SK-N-SH treated with all-trans-retinoic acid at 6 μM for 48 hours (cell line): Measurements from ENCODE around the gene TPK1.

Experiments
- ARNTL ChIP-seq: fragments of 450-650 bp; formaldehyde crosslinking; IDR thresholded peaks from 2 replicates; pipeline ENCODE4 v1.5.0; 2020; ENCODE audit warnings: low read depth, mild to moderate bottlenecking, moderate library complexity, borderline replicate concordance
- BACH2 ChIP-seq: fragments of 250-450 bp; sonication (Bioruptor Pico); IDR thresholded peaks from 2 replicates; pipeline ENCODE4 v1.9.0; 2021; ENCODE audit warnings: mild to moderate bottlenecking, borderline replicate concordance
- CSDC2 ChIP-seq: fragments of 250-450 bp; sonication (Bioruptor Pico); IDR thresholded peaks from 2 replicates; pipeline ENCODE4 v1.5.0; 2020; ENCODE audit warnings: mild to moderate bottlenecking, moderate library complexity
- OSR1 ChIP-seq: fragments of 250-450 bp; sonication (Bioruptor Pico); IDR thresholded peaks from 2 replicates; pipeline ENCODE4 v1.8.0; 2022; ENCODE audit warnings: moderate library complexity, mild to moderate bottlenecking, inconsistent platforms
- PATZ1 ChIP-seq: fragments of 250-450 bp; sonication (Bioruptor Pico); IDR thresholded peaks from 2 replicates; pipeline ENCODE4 v1.8.0; 2020; ENCODE audit warnings: mild to moderate bottlenecking, moderate library complexity, borderline replicate concordance
- POU6F1 ChIP-seq: fragments of 250-450 bp; sonication (Bioruptor Pico); IDR thresholded peaks from 2 replicates; pipeline ENCODE4 v1.8.0; 2021; ENCODE audit warnings: low read depth, mild to moderate bottlenecking, moderate library complexity, borderline replicate concordance
- PPARA ChIP-seq: fragments of 250-450 bp; sonication (Bioruptor Pico); IDR thresholded peaks from 2 replicates; pipeline ENCODE4 v1.5.0; 2020; ENCODE audit warnings: mild to moderate bottlenecking, borderline replicate concordance
- RARB ChIP-seq: fragments of 250-450 bp; sonication (Bioruptor Pico); IDR thresholded peaks from 2 replicates; pipeline ENCODE4 v1.8.0; 2021; ENCODE audit warnings: mild to moderate bottlenecking, moderate library complexity
- SNAI2 ChIP-seq: fragments of 250-450 bp; sonication (Bioruptor Pico); IDR thresholded peaks from 2 replicates; pipeline ENCODE4 v1.5.0; 2020; ENCODE audit warnings: mild to moderate bottlenecking, moderate library complexity
- TOX ChIP-seq: fragments of 250-450 bp; sonication (Bioruptor Pico); IDR thresholded peaks from 2 replicates; pipeline ENCODE4 v1.8.0; 2021; ENCODE audit warnings: mild to moderate bottlenecking, moderate library complexity, borderline replicate concordance
- ZC3H10 ChIP-seq: fragments of 250-450 bp; sonication (Bioruptor Pico); IDR thresholded peaks from 2 replicates; pipeline ENCODE4 v1.5.1; 2021; ENCODE audit warnings: mild to moderate bottlenecking, moderate library complexity
- ZFP3 ChIP-seq: fragments of 250-450 bp; sonication (Bioruptor Pico); IDR thresholded peaks from 2 replicates; pipeline ENCODE4 v1.5.0; 2020; ENCODE audit warnings: mild to moderate bottlenecking, moderate library complexity
- ZNF70 ChIP-seq: fragments of 450-650 bp; formaldehyde crosslinking; IDR thresholded peaks from 2 replicates; pipeline ENCODE4 v1.5.0; 2020; ENCODE audit warnings: mild to moderate bottlenecking, moderate library complexity
- TF ChIP-seq, protein P1 (sequence below): fragments of 250-450 bp; sonication (Bioruptor Pico); IDR thresholded peaks from 2 replicates; pipeline ENCODE4 v1.5.1; 2020; ENCODE audit warnings: low read depth, mild to moderate bottlenecking, moderate library complexity

GRCh38 chr7:144775749-144776148, 60.1 kb downstream of the TPK1 start:
- TF ChIP-seq SNAI2 (CRISPR knock-in tag): no peak
- TF ChIP-seq POU6F1: no peak
- TF ChIP-seq PATZ1 (CRISPR knock-in tag): no peak
- TF ChIP-seq ARNTL (CRISPR knock-in tag): no peak
- no peak for TF ChIP-seq OSR1 (CRISPR knock-in tag)
- TF ChIP-seq ZNF70: no peak
- TF ChIP-seq ZFP3 (CRISPR knock-in tag): no peak
- TF ChIP-seq, protein P1, sequence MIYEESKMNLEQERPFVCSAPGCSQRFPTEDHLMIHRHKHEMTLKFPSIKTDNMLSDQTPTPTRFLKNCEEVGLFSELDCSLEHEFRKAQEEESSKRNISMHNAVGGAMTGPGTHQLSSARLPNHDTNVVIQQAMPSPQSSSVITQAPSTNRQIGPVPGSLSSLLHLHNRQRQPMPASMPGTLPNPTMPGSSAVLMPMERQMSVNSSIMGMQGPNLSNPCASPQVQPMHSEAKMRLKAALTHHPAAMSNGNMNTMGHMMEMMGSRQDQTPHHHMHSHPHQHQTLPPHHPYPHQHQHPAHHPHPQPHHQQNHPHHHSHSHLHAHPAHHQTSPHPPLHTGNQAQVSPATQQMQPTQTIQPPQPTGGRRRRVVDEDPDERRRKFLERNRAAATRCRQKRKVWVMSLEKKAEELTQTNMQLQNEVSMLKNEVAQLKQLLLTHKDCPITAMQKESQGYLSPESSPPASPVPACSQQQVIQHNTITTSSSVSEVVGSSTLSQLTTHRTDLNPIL: no peak
- TF ChIP-seq ZC3H10 (CRISPR knock-in tag): no peak
- TF ChIP-seq TOX (CRISPR knock-in tag): no peak
- no peak for TF ChIP-seq PPARA
- no peak for TF ChIP-seq RARB
- TF ChIP-seq CSDC2 (CRISPR knock-in tag): no peak
- no peak for TF ChIP-seq BACH2
